Mesenteric fat pad (tissue), 1 donor: Measurements from ENCODE around the gene BCL6. TPM values are rescaled to one million over a fixed set of nuclear protein-coding genes. Genes with fewer than 3 reads are reported as not detected.

Experiments used
- DNase-seq: peaks from one replicate; pipeline ENCODE4 v3.0.0-alpha.2; 2020; ENCODE audit warnings: low spot score
- long read RNA-seq: library from polyadenylated mRNA; unstranded; transcript quantifications from one replicate; pipeline ENCODE4 v2.0.0, GENCODE V29; 2020
- total RNA-seq: library from RNA; stranded (reverse); fragmentation: NEBNext Ultra II Directional; extraction: Animal tissue kit (Norgen Biotek cat#: 25700); gene quantifications from one replicate; pipeline ENCODE4 v1.2.1, GENCODE V29; 2021
- donor health status: DM: yes; HTN: yes; CAD: no.

BCL6 gene
- total RNA-seq: 255 TPM
- long read RNA-seq, partial matches to known transcripts: 1 of 84 reads
- long read RNA-seq, other reads (novel, unspliced or antisense): 83 of 84 reads

- DNase-seq: peak; percentile 97
Observed at GRCh38 chr3:187745201-187746058, at the start of gene BCL6. Gene BCL6 (minus strand): TSS chr3:187745468. CDS start chr3:187733693, 11,775 bp downstream.

GRCh38 chr3:187794731-187795130 is 49.5 kb upstream of the BCL6 start:
- no peak for DNase-seq

GRCh38 chr3:187793618-187794017 is 48.4 kb upstream of the BCL6 start:
- DNase-seq: no peak

- DNase-seq: no peak
Observed at GRCh38 chr3:187792521-187792920, 47.3 kb upstream of the BCL6 start.

DNA sequence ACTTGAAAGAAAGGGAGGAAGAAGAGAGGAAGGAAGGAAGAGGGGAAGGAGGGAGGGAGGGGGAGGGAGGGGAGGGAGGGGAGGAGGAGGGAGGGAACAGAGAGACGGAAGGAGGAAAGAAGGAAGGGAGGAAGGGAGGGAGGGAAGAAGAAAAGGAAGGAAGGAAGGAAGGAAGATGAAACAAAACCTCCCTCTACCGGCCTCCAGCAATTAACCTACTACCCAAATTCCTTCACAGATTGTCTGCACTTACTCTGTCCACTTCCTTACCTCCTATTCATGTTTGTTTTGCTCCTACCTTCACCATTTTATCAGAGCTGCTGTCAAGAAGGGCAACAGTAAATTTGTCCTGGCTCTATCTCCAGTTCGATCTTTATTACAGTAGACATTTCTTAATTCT is 44.6 kb upstream of the BCL6 start:
- DNase-seq: no peak

DNA sequence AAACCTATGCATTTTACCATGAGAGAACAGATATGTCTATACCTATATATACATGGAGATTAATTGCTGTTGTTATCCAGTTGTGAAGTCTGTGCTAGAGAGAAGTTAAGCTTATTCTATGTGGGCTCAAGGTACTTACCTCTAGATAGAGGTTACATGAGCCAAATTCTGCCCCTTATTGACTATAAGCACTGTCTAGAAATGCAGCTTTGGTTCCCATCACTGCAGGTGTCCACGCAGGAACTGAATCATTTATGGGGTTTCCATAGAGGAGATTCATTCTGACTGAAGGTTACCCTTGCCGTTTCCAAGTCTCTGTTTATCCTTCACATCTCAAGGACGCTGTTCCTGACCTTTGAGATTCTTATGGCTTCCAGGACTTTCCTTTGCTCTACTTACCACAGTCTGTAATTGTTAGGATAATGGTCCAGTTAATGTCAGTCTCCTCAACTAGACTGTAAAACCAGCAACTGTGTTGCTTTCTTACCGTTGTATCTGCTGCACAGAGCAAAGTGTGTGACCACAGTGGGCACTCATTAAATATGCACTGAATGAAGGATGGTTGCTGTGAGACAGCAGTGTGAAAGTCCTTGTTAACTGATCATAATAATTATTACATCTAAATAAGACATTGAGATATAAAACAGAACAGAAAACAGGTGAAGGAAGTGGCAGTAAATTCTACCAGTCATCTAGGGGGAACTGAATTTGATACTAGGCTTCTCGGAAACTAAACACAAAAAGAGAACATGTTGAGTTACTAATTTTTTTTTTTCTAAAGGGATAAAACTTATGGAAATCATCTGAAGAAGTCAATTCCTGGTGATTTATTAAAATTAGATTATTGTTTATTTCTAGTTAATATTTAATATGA is 44.0 kb upstream of the BCL6 start:
- no peak for DNase-seq

DNA sequence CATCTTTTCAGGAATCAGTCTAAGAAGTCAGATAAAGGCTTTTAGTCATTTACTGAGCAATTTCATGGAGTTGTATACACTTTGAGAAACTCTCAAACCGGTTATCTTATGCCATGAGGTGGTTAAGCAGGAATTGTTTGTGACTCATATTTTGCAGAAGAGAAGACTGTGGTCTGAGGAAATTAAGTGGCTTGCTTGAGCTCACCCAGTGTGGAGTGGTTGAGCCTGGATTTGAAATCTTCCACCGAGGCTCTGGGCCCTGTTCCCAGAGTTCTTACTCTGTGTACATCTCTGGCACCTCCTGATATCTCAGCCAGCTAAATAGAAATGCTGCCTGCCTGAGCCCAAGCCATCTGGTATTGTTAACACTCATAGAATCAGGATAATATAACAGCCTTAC is 37.8 kb upstream of the BCL6 start:
- no peak for DNase-seq

DNA sequence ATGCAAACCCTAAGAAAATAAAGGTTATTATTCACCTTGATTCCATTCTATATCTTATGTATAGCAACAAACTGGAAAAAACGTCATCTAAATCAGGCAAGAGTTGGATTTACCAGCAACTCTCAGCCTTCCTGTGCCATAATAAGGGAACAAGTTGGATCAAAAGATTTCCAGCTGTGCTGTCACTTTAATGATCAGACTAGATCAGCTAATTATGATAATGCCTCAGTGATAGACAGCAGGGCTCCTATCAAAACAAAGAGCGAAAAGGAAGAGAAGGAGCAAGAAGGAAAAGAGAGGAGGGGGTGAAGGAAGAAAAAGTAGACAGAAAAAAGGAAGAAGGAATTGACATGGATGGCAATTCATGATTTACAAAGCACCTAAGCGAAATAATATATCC is 36.7 kb upstream of the BCL6 start:
- no peak for DNase-seq

- no peak for DNase-seq
Observed at GRCh38 chr3:187781001-187781400, 35.7 kb upstream of the BCL6 start.

- DNase-seq: no peak
Observed at GRCh38 chr3:187778726-187779125, 33.5 kb upstream of the BCL6 start.

GRCh38 chr3:187777331-187777941 is 32.2 kb upstream of the BCL6 start:
- DNase-seq: no peak

- DNase-seq: no peak
Observed at GRCh38 chr3:187775549-187775948, 30.3 kb upstream of the BCL6 start.

DNA sequence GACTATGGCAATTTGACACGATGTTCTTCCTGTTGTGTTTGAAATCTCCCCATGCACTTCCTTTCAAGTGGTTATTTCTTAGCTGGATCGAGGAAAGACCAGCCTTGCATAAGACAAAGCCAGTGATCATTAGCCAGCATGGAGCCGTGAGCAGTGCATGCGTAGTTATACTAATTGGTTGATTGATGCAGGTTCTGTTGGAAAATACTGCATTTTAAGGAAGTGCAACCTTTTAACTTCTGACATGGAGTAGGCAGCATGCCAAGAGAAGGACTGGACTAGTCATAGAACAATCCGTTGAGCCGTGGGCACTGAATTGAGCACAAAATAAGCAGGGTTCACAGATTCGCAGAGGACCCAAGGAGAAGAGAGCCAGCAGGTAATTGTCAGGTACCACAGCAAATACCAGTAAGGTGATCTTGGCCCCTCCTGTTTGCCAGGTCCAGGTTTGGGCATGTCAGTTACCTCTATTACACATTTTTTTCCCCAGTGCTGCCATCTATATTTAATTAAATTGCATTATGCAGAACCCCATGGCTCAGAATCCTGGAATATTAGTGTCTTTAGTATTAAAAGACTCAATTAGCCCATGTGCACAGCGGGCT is 29.0 kb upstream of the BCL6 start:
- no peak for DNase-seq

DNA sequence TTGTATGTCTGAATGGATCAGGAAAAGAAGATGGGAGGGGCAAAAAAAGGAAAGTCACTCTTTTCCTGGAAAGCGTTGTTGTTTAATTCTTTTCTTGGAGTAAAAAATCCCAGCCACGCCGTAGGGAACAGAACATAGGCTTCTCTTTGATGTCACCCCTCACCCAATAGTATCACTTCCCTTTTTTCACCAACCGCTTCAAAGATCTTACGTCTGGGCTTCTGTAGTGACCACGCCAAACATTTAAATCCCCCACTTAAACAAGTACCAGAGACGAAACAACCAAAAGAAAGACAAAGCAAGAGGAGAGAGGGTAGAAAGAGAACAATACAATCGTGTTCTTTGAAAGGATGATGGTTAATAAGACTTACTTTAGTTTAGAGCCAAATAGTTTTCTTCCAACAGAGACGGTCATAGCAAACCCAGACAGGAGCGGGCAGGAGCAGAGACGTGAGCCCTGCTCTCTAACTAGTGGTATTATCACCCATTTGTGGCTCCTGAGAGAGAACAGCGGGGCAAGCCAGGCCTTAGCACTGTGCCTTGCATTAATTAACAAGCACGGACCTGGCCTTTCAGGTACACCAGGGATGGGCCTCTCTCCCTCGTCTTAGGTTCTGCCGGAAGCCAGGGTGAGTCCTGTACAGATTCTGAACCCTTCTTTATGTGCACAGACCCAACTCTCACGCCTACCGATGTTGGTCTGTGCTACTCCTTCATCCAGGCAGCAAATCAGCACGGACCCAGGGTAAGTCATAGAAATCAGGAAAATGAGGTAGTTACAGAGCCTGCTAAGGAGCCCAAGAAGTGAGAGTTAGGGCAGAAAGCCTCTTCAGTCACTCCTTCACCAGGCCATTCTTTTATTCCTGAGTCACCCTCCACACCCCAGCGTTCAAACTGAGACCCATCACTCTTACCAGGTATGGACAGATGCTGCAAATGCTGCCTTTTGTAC is 28.2 kb upstream of the BCL6 start:
- DNase-seq: no peak

DNA sequence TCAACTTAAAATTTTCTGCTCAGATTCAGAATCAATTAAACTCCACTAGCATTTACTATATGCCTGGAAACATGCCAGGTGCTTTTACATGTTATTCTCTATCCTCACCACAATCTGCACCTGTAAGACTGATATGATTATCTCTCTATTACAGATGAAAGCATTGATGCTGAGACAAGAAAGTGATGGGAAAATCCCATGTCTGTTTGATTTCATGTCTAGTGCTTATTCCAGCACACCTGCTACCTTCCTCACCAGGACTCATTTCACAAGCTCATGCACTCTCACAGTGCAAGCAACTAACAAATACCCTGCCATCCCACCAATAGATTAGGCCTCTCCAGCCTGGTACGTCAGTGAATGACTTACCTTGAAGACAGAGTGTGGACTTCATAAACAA is 25.0 kb upstream of the BCL6 start:
- DNase-seq: no peak

GRCh38 chr3:187769771-187770170 is 24.5 kb upstream of the BCL6 start:
- DNase-seq: no peak

GRCh38 chr3:187767266-187768012 is 22.2 kb upstream of the BCL6 start:
- no peak for DNase-seq

GRCh38 chr3:187765342-187765741 is 20.1 kb upstream of the BCL6 start:
- no peak for DNase-seq
